COLO668 (cell line): Measurements from ENCODE around the gene HIGD1C.
"Not testable (repeated sequence)": the region's sequence is repeated elsewhere in the genome, so short reads cannot be mapped to it uniquely, and the experiment has no call there.

Experiments
- DNase-seq: peaks from one replicate; lab custom pipeline; 2025; ENCODE audit not compliant: unreplicated experiment; lab: John Stamatoyannopoulos, UW

Gene HIGD1C

DNA sequence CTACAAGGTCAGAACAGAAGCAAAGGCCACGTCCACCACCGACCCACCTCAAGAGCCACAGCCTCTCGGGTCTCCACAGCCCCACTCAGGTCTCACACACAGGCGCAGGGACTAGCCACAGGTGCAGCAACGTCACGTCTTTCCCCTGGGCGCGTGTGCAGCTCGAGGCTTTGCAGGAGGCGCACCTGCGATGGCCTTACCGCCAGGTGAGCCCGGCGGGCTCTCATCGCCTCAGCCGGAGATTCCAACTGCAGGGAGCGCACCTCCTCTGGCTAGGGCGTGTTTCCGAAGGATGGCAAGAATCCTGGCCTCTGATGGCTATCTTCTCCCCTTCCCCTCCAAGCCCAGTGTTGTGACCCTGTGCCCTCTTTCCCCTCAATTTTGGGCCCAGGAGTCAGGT, at the start of gene HIGD1C:
TSS of gene HIGD1C (plus strand) at position 35 of the 400 bp plus-strand sequence. CDS start 1,455 bp downstream, outside the sequence.
- no peak for DNase-seq

DNA sequence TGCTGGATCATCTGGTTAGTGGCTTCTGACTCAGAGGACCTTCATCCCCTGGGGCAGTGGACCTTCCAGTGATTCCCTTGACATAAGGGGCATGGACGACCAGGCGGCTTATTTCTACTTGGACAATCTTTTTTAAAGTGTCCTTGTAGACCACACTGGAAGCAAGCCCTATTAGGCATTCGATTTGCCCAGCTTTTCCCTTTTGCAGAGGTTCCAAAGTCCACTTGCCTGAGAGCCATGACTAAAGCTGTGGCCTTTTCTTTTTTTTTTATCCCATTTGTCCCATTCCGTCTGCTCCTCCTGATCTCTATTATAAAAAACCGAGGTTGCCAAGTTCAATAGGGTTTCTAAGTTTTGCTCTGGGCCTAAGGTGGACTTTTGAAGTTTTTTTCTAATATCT, 43.9 kb upstream of the HIGD1C start:
- not testable (repeated sequence) for DNase-seq

DNA sequence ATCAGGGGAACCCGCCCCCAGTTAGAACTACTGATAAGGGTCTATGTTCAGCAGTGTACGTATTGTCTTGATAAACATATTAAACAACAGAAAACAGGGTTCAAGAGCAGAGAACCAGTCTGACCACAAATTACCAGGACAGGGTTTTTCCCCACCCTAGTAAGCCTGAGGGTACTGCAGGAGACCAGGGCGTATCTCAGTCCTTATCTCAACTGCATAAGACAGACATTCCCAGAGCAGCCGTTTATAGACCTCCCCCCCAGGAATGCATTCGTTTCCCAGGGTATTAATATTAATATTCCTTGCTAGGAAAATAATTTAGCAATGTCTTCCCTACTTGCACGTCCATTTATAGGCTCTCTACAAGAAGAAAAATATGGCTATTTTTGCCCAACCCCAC, 40.0 kb upstream of the HIGD1C start:
- not testable (repeated sequence) for DNase-seq

DNA sequence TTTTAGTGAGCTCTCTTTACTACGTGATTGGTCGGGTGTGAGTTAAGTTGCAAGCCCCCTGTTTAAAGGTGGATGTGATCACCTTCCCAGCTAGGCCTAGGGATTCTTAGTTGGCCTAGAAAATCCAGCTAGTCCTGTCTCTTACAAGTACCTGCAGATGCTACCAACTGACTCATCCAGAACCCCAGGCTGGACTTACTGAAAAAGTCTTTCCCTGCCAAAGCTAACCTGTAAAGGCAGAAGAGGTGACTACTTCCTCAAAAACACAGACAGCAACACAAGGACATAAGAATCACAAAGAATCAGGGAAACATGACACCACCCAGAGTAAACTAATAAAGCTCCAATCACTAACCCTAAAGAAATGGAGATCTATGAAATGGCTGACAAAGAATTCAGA, 39.1 kb upstream of the HIGD1C start:
- DNase-seq = no peak

DNA sequence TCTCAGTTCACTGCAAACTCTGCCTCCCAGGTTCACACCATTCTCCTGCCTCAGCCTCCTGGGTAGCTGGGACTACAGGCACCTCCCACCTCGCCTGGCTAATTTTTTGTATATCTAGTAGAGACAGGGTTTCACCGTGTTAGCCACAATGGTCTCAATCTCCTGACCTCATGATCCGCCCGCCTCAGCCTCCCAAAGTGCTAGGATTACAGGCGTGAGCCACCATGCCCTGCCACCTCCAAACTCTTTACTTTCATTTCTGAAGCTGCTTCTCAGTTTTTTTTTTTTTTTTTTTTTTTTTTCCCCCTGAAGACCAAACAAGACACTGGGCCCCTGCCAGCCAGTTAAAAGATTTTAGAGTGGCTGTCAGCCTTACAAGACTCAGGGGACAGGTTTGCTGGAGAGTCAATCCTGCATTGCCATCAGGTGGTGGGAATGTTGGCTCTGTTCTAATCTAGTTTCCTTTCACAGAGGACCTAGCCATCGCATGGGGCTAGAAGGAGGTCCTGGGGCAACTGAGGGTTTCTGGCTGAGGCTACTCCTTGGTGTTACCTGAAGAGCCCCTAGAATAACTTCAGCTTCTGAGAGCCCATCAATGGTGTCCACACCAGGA, 37.4 kb upstream of the HIGD1C start:
- no peak for DNase-seq

DNA sequence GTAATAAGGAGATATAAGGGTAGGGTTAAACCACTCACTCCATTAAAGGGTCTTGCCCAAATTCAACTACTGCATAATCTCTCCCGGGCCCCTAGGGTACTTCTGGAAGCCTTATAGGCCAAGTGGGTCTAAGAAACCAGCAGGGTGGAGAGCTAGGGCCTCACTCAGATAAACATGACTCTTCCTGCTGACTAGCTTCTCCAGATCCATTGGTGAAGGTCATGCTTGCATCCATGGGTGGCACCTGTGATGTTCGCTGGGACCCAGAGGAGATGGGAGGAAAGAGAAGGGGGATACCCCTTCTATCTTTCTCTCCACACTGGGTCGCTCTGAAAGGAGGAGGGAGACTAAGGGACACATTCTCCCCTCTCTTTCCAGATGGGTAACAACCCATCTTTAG, 36.1 kb upstream of the HIGD1C start:
- no peak for DNase-seq

DNA sequence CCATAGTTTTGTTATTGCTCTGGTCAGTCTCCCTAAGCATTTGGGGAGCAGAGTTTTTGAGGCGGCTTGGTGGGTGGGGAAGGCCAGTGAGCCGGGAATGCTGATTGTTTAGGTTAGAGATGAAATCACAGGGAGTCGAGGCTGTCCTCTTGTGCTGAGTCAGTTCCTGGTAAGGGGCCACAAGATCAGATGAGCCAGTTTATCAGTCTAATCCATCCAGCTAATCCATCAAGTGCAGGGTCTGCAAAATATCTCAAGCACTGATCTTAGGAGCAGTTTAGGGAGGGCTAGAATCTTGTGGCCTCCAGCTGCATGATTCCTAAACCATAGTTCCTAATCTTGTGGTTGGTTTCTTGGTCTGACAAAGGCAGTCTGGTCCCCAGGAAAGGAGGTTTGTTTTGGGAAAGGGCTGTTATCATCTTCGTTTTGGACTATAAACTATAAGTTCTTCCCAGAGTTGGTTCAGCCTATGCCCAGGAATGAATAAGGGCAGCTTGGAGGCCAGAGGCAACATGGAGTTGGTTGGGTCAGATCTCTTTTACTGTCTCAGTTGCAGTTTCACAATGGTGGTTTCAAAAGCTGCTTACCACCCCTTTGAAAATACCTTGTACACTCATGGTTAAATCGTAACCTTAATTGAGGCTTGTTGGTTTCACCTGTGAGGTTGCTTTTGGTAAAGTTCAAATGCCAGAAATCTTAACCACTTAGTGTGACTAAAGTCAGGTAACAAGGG, 33.6 kb upstream of the HIGD1C start:
- no peak for DNase-seq

DNA sequence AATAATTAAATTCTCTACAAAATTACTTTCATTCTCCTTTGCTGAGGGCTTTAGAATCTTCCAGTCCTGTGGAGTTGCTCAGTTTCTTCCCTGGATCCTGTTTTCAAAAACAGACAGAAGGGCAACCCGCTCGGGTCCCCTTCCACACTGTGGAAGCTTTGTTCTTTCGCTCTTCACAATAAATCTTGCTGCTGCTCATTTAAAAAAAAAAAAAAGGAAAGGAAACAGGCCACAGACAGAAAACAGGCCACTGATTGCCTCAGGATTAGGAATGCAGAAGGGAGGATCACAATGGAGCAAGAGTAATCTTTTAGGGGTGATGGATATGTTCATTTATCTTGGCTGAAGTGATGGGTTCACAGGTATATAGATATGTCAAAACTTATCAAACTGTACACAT, 29.5 kb upstream of the HIGD1C start:
- DNase-seq = no peak

DNA sequence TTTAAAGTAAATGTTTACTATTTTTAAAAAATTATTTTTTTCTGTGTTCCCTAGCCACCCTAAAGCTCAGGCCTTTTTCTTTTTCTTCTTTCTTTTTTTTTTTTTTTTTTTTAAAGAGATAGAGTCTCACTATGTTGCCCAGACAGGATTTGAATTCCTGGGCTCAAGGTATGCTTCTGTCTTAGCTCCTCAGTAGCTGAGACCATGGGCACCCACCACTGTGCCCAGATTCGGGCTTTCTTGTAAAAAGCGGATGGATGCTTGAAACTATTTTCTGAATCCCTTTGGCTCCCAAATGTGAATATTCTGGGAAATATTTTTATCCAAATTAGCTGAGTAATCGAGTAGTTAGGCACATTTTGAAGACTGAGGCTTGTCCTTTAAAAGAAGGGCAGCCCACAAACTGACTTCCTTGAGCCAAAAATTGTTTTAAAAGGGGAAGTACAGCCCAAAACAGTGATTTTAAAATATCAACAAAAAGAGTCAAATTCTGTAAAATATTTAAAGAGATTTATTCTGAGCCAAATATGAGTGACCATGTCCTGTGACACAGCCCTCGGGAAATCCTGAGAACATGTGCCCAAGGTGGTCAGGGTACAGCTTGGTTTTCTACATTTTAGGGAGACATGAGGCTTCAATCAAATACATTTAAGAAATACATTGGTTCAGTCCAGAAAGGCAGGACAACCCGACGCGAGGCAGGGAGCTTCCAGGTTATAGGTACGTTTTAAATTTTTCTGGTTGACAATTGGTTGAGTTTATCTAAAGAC, 28.8 kb upstream of the HIGD1C start:
- no peak for DNase-seq

DNA sequence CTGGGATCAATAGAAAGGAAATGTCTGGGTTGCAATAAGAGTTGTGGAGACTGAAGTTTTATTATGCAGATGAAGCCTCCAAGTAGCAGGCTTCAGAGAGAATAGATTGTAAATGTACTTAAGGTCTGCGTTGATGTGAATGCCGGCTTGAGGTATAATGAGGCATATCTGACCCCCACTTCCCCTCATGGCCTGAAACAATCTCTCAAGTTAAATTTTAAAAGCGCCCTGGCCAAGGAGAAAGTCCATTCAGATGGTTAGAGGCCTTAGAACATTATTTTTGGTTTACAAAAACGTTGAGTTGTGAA, 28.3 kb upstream of the HIGD1C start:
- DNase-seq = no peak

DNA sequence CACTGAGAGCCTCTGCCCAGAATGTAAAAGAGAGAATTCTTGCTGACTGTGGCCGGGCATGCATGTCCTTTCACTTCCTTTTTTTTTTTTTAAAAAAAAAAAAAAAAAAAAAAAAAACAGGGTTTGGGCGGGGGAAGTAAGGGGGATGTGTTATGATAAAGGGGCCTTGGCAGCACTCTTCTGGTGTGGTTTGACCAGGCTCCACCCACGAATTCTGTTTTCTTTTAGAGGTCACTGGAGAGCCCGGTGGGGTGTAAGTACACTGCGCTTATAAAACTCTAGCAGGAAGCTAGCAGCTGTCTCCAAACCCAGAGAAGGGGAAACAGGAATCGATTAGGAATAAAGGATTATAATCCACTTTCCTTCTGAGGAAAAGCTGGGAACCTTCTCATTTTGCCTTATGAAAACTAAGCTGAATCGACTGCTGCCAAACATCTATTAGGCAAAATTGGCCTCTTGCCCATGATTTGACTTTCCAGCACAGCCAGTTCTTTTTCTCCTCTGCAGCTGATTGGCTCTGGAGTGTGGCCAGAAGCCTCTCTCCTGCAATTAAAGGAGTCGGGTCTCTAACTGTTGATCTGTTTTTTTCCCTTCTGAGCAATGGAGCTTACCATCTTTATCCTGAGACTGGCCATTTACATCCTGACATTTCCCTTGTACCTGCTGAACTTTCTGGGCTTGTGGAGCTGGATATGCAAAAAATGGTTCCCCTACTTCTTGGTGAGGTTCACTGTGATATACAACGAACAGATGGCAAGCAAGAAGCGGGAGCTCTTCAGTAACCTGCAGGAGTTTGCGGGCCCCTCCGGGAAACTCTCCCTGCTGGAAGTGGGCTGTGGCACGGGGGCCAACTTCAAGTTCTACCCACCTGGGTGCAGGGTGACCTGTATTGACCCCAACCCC, 27.7 kb upstream of the HIGD1C start:
- peak; percentile 1 for DNase-seq

DNA sequence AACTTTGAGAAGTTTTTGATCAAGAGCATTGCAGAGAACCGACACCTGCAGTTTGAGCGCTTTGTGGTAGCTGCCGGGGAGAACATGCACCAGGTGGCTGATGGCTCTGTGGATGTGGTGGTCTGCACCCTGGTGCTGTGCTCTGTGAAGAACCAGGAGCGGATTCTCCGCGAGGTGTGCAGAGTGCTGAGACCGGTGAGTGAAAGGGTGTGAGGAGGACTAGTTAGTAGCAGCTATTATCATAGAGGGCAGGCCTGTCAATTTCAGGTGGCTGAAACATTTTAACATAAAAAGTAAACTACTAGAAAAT, 27.0 kb upstream of the HIGD1C start:
- no peak for DNase-seq

DNA sequence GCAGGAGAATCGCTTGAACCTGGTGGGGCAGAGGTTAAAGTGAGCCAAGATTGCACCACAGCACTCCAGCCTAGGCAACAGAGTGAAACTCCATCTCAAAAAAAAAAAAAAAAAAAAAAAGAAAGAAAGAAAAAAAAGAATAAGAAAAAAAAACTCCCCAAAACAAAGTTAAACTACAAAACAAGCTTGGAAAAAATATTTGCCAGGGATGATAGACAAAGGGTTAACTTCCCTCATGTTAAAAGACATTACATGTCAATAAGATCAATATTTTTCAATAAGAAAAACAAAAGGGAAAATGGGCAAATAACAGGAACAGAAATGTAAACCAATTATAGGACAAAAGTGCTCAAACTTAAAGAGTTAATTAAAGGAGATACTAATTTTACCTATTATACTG, 26.4 kb upstream of the HIGD1C start:
- no peak for DNase-seq

DNA sequence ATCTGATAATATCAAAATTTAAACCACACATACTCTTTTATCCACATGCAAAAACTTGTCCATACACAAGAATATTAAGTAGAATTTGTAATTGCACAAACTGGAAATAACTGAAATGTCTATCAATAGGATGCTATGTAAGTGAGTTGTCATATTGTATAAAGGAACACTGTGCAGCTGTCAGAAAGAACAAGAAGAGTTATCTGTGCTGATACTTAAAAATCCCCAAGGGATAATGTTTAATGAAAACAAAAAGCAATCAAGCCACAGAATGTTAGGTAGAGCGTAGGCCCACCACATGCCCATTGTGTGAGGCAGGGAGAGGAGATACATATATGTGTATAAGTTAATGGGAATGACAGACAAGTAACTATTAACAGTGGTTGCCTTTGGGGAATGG, 25.9 kb upstream of the HIGD1C start:
- DNase-seq = no peak

DNA sequence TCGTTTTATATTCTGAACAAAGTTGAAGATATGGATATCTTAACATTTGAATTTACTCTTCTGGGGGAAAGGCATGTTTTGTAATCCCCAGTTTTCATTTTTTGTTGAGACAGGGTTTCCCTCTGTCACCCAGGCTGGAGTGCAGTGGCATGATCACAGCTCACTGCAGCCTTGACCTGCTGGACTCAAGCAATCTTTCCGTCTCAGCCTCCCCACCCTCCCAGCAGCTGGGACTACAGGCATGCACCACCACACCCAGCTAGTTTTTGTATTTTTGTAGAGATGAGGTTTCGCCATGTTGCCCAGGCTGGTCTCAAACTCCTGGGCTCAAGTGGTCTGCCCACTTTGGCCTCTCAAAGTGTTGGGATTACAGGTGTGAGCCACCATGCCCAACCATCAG, 25.4 kb upstream of the HIGD1C start:
- not testable (repeated sequence) for DNase-seq

DNA sequence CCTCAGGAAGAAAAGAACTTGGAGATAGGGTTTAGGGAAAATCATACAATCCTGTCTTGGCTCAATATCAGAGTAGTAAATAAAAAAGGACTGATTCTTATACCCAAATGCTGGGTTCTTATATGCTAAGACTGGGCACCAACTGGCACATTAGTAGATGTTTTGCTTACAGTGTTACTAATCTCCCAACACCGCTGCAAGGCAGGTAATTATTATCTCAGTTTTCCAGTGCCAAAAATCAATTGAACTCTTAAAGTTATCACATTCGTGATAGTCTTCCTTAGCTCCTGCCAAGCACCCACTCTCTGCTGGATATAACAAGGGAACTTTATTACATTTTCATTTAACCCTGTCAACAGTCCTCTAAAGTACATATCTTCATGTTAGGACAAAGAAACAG, 25.0 kb upstream of the HIGD1C start:
- no peak for DNase-seq

DNA sequence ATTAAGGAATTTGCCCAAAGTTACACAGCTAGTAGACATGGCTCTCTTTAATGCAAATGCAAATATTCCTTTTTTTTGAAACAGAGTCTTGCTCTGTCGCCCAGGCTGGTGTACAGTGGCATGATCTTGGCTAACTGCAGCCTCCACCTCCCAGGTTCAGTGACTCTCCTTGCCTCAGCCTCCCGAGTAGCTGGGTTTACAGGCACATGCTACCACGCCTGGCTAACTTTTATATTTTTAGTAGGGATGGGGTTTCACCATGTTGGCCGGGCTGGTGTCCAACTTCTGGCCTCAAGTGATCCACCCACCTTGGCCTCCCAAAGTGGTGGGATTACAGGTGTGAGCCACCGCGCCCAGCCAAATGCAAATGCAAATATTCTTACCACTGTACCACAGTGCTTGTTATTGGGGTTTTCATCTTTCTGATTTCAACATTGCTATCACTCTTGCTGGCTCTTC, 24.5 kb upstream of the HIGD1C start:
- DNase-seq = no peak

DNA sequence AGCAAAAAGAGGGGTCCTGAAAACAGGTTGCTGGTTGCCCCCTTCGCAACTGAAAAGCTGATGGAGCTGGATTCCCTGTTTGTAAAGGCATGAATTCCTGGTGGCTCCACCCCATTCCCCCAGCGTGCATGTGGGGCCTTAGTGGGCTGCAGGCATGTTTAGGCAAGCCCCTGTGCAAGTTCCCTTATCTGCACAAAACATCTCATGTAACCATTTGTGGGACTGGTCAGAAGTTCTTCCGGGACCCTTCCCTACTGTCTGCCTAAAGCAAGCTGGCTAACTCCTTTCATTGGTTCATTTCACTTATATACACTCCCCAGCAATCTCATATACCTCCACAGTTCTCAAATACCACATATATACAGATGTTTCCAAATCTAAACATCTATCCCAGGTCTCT, 24.0 kb upstream of the HIGD1C start:
- DNase-seq = no peak

DNA sequence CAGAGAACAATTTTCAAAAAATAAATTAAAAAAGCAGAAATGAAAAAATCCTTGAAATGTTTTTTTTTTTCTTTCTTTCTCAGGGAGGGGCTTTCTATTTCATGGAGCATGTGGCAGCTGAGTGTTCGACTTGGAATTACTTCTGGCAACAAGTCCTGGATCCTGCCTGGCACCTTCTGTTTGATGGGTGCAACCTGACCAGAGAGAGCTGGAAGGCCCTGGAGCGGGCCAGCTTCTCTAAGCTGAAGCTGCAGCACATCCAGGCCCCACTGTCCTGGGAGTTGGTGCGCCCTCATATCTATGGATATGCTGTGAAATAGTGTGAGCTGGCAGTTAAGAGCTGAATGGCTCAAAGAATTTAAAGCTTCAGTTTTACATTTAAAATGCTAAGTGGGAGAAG, 22.5 kb upstream of the HIGD1C start:
- no peak for DNase-seq

DNA sequence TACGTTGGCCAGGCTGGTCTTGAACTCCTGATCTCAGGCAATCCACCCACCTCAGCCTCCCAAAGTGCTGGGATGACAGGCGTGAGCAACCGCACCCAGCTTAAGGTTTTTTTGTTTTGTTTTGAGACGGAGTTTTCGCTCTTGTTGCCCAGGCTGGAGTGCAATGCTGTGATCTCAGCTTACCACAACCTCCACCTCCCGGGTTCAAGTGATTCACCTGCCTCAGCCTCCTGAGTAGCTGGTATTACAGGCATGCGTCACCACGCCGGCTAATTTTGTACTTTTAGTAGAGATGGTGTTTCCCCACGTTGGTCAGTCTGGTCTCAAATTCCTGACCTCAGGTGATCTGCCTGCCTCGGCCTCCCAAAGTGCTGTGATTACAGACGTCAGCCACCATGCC, 21.9 kb upstream of the HIGD1C start:
- not testable (repeated sequence) for DNase-seq

DNA sequence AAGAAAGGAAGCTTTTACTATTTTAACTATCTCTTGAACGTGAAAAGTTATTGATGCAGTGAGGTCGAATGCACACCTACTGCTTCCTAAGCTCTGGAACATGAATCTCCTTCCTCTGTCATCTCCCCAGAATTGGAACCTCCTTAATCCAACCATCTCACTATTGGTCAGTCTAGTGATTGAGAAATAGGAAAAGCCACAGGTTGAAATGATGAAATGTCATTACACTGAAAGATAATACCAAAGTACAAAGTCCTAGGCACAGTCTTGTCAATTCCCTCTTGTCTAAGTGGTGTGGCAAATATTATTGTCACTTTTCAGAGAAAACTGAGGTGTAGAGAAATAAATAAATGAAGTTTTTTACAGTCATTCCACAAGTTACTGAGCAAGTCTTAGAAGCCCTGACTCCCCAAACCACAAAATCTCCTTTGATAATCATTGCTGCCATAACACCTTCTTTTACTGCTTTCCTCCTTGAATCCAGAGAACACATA, 19.5 kb upstream of the HIGD1C start:
- no peak for DNase-seq
